ENCODE results near the gene HUS1B. TPM values are rescaled to one million over a fixed set of nuclear protein-coding genes. Genes with fewer than 3 reads are reported as not detected.

HUS1B gene
- 5.6 and 5.8 TPM in 2 replicates for total RNA-seq (2011; cell fraction: chromatin; rRNA removed; ENCODE audit: low replicate concordance)
- total RNA-seq (2011; cell fraction: nucleolus; rRNA removed): 2.8 and 3.8 TPM in 2 replicates
- total RNA-seq (2011; cell fraction: nucleoplasm; rRNA removed): 2.7 and 4.0 TPM in 2 replicates
- total RNA-seq (2014; rRNA removed): 1.1 and 1.3 TPM in 2 replicates
- total RNA-seq (2014; rRNA removed; fragmentation: Illumina TruSeq; extraction: Trizol): 0.44 and 0.67 TPM in 2 replicates
- total RNA-seq (2015; rRNA removed; fragmentation: Illumina TruSeq; extraction: Trizol): 0.57 and 0.69 TPM in 2 replicates
- total RNA-seq (2021): 1.0 and 1.4 TPM in 2 replicates
- polyA plus RNA-seq (2011; rRNA removed): 0.29 and 0.31 TPM in 2 replicates
- 0.25 and 0.40 TPM in 2 replicates for polyA plus RNA-seq (2011; cell fraction: cytosol; rRNA removed)
- 0.74 and 1.4 TPM in 2 replicates for polyA plus RNA-seq (2011; cell fraction: nucleus; rRNA removed)
- 0.39 and 0.64 TPM in 2 replicates for polyA plus RNA-seq (2012)
- polyA plus RNA-seq (2014; fragmentation: Illumina TruSeq; extraction: Trizol): 0.16 and 0.32 TPM in 2 replicates
- polyA plus RNA-seq (2014; fragmentation: Nextera tagmentation; extraction: Ambion mirVana): under 1 TPM in 1 of 2 experiments, not detected in 1; 0.32 TPM
- 0.32 TPM in 1 of 2 replicates, not detected in the other for polyA plus RNA-seq (2014; rRNA removed)
- polyA minus RNA-seq (2011; rRNA and poly(A)+ RNA removed): 0.63 and 0.74 TPM in 2 replicates
- 1.4 TPM in 1 of 2 replicates, not detected in the other for polyA minus RNA-seq (2011; cell fraction: cytosol; rRNA and poly(A)+ RNA removed)
- 2.6 TPM in 2 replicates for polyA minus RNA-seq (2011; cell fraction: nucleus; rRNA and poly(A)+ RNA removed)
- percentile 55 among the genes with signal in this experiment for Bru-seq, nascent RNA
- BruChase-seq, experiment 1, labeled RNA remaining after a 2-hour chase: percentile 58 among the genes with signal in this experiment
- percentile 58 among the genes with signal in this experiment for BruChase-seq, experiment 2, labeled RNA remaining after a 6-hour chase
- long read RNA-seq, experiment 1: 0 reads
- long read RNA-seq, experiment 2: 0 reads
- long read RNA-seq, experiment 3: 0 reads

DNA sequence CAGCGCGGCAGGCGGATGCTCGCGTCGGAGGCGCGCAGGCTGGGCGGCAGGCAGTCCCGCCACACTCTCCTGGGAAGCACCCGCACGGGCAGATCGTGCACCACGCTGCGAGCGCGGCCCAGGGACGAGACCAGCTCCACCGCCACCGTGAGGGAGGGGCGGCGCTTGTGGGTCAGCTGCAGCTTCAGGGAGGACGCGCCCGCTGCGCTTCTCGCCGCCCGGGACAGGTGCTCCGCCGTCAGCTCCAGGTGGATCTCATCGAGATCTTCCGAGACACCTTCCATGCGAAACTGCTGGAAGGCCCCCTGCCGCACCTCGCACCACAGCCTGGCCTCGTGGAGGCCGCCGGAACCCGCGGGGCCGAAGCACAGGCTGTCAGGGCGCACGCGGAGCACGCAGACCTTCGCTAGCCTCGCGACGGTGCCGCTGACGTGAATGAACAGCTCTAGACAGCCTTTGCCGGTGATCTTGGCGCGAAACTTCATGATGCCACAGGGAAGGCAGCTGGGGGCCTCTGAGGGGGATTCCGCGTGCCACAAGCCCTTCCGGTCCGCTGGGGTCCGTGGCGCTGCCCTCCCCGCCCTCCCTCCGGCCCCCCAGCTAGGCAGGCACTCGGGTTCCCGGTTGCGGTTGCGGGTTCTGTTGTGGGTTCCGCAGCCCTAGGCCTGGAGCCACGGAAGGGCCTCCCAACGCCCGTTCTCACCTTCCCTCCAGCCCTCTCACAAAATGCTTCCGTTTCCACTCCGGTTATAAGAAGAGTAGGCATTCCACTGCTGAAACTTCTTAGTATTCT is at the start of gene HUS1B:
TSS of gene HUS1B (minus strand) at position 641 of the 793 bp plus-strand sequence. CDS start at position 485, 156 bp downstream.
- Histone ChIP-seq H2AFZ (ENCODE audit: low read depth, low read length) (no peak within 1 kb of the TSS), H3K27ac (ENCODE audit: extremely low read depth, low read depth, low read length) (no peak within 1 kb of the TSS; the same call in 2 of the 3 replicates), H4K20me1 (replicated peaks; ENCODE audit: control insufficient read depth, insufficient read depth, low read length) (no peaks in the 10 kb centered on the region; the same call in 1 of the 2 replicates), H3K79me2 (ENCODE audit: control insufficient read depth, insufficient read depth, low read length) (peaks cover 32% of the 10 kb centered on the region), H3K4me1 (replicated peaks in 1 of 2; ENCODE audit: control insufficient read depth in 2 of 2, insufficient read depth in 2 of 2, low read length in 2 of 2) (peaks cover 23 to 27% of the 10 kb centered on the region in 2 experiments), H3K9ac (ENCODE audit: insufficient read depth in 1 of 2, low read depth in 2 of 2, low read length in 2 of 2) (no peak within 1 kb of the TSS), H3K4me3 (no peak within 1 kb of the TSS), H3K36me3 (ENCODE audit: control insufficient read depth, insufficient read depth, low read length) (peaks cover 6% of the 10 kb centered on the region; the same call in 1 of the 3 replicates), H3K4me2 (ENCODE audit: insufficient read depth, low read length) (no peak within 1 kb of the TSS), H3K9me1 (ENCODE audit: control insufficient read depth, insufficient read depth, low read length) (no peaks in the 10 kb centered on the region), H3K27me3 (ENCODE audit: control insufficient read depth in 2 of 2, insufficient read depth in 2 of 2, low read length in 2 of 2) (no peaks in the 10 kb centered on the region), H3K9me3 (replicated peaks; ENCODE audit: control insufficient read depth, insufficient read depth, low read depth, low read length) (no peaks in the 10 kb centered on the region)
- in situ Hi-C loops (cut with MboI) (no loop called here), intact Hi-C loops (cut with micrococcal nuclease) (loop anchor here (5.0 kb wide), 1 partner anchor 64 kb away; no protein-coding TSS in a partner anchor)
- no peak for ATAC-seq
- POLR2A ChIA-PET: interaction anchor here (1.1 kb wide), 1 partner anchor 23 kb away, joined by 3 read pairs; no protein-coding TSS in a partner anchor
- FAIRE-seq: no peak
- WGBS (ENCODE audit: insufficient coverage, low coverage, missing lambda C conversion rate): 97% methylated on average over 54 of the region's 73 CpGs
- BruUV-seq (replicated peaks): no TSS peak
- no peak for DNase-seq (ENCODE audit: extremely low read depth in 1 of 4, low spot score in 3 of 4)
- TF ChIP-seq ZFX (CRISPR knock-in tag; IDR thresholded peaks at IDR 0.05): no peak
- TF ChIP-seq, protein P1, sequence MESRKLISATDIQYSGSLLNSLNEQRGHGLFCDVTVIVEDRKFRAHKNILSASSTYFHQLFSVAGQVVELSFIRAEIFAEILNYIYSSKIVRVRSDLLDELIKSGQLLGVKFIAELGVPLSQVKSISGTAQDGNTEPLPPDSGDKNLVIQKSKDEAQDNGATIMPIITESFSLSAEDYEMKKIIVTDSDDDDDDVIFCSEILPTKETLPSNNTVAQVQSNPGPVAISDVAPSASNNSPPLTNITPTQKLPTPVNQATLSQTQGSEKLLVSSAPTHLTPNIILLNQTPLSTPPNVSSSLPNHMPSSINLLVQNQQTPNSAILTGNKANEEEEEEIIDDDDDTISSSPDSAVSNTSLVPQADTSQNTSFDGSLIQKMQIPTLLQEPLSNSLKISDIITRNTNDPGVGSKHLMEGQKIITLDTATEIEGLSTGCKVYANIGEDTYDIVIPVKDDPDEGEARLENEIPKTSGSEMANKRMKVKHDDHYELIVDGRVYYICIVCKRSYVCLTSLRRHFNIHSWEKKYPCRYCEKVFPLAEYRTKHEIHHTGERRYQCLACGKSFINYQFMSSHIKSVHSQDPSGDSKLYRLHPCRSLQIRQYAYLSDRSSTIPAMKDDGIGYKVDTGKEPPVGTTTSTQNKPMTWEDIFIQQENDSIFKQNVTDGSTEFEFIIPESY (CRISPR knock-in tag; IDR thresholded peaks at IDR 0.05): peak; percentile 80
- TF ChIP-seq KAT2B (IDR thresholded peaks at IDR 0.05; ENCODE audit: low read depth, low read length): no peak
- TF ChIP-seq, protein P2, sequence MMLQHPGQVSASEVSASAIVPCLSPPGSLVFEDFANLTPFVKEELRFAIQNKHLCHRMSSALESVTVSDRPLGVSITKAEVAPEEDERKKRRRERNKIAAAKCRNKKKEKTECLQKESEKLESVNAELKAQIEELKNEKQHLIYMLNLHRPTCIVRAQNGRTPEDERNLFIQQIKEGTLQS (IDR thresholded peaks at IDR 0.05): peak; percentile 7; the same call in 1 of the 2 replicates
- TF ChIP-seq, protein P2 (CRISPR knock-in tag; conservative IDR thresholded peaks at IDR 0.05): no peak
- TF ChIP-seq SMAD3 (CRISPR knock-in tag; conservative IDR thresholded peaks at IDR 0.05): no peak
- CTCF ChIA-PET (ENCODE audit: low intra/inter-chr PET ratio): no interaction called here
